ENCODE data around the gene LGALS7.

- TF ChIP-seq GATA2 (IDR thresholded peaks at IDR 0.05; ENCODE audit: low read depth, low read length) (no peak), GATA3 (IDR thresholded peaks at IDR 0.05; ENCODE audit: low read depth, low read length) (no peak)
These were observed 33.1 kb upstream of the LGALS7 start for GRCh38 chr19:38806371-38806770.
